GM12878 (cell line): ENCODE data around the gene AGBL4. TPM values are rescaled to one million over a fixed set of nuclear protein-coding genes. Genes with fewer than 3 reads are reported as not detected.
A peak's percentile ranks its signal among the peaks of the same experiment; 100 is the strongest.

ENCODE experiments used
- ATAC-seq: fragments of 200-7000 bp; cut with Tn5 transposase; 3 replicates; pipeline ENCODE4 v1.9.1; 2020; ENCODE audit warnings: mild to moderate bottlenecking, moderate library complexity
- BruUV-seq: library from RNA; stranded (reverse); fragments of 400-500 nt; replicated peaks from 2 replicates; lab custom pipeline; 2021; lab: Mats Ljungman, UMichigan
- CTCF ChIA-PET: fragments of 300-600 bp; sonication (Branson Sonifier 250); formaldehyde crosslinking; extraction: SDS; loops from one replicate; lab custom pipeline; 2021; ENCODE audit warnings: inconsistent platforms; lab: Yijun Ruan, JAX
- POLR2A ChIA-PET: fragments of 350-600 bp; formaldehyde crosslinking; extraction: SDS; loops from one replicate; lab custom pipeline; 2021; ENCODE audit warnings: inconsistent platforms; lab: Charles Lee
- RAD21 ChIA-PET: fragments of 300-600 bp; sonication (Branson Sonifier 250); formaldehyde crosslinking; loops from one replicate; lab custom pipeline; 2023; ENCODE audit warnings: antibody characterized with exemption; ENCODE audit not compliant: unreplicated experiment; lab: Charles Lee
- SMC1A ChIA-PET: fragments of 300-600 bp; sonication (Branson Sonifier 250); formaldehyde crosslinking; loops from one replicate; lab custom pipeline; 2023; ENCODE audit not compliant: unreplicated experiment, uncharacterized antibody; lab: Charles Lee
- DNase-seq: peaks from one replicate; pipeline ENCODE4 v3.0.0-alpha.2; 2011; ENCODE audit warnings: low read depth, low spot score
- FAIRE-seq: peaks from 3 replicates; lab custom pipeline; 2011; peaks lifted over from hg19 to GRCh38; lab: Jason Lieb, UNC
- H2AFZ ChIP-seq: 2 replicates; pipeline ENCODE4 v1.6.0; 2011; ENCODE audit warnings: low read depth, low read length, control low read depth; ENCODE audit not compliant: control insufficient read depth
- H3K27ac ChIP-seq: 2 replicates; pipeline ENCODE4 v1.5.1; 2011; ENCODE audit warnings: control low read depth; ENCODE audit not compliant: control insufficient read depth, insufficient read depth
- H3K27me3 ChIP-seq, 2 experiments: replicated peaks in 1 of 2; 2 replicates each; pipeline versions ENCODE4 v1.6.0 to v1.6.1; 2011; ENCODE audit warnings: low read length in 1 of 2; ENCODE audit not compliant: control insufficient read depth in 2 of 2, insufficient read depth in 2 of 2
- H3K36me3 ChIP-seq, 2 experiments: 2 replicates each; pipeline ENCODE4 v1.5.1; 2011; ENCODE audit warnings: low read length in 1 of 2; ENCODE audit not compliant: control insufficient read depth in 2 of 2, insufficient read depth in 2 of 2
- H3K4me1 ChIP-seq: 2 replicates; pipeline ENCODE4 v1.6.1; 2011; ENCODE audit warnings: mild to moderate bottlenecking, low read length, moderate library complexity, mixed read lengths; ENCODE audit not compliant: control insufficient read depth, insufficient read depth
- H3K4me2 ChIP-seq: 2 replicates; pipeline ENCODE4 v1.6.0; 2011; ENCODE audit warnings: control low read depth; ENCODE audit not compliant: control insufficient read depth, insufficient read depth
- H3K4me3 ChIP-seq: fragments of 200-600 bp; sonication (generic); 2 replicates; pipeline ENCODE4 v1.5.1; 2016
- H3K79me2 ChIP-seq: 2 replicates; pipeline ENCODE4 v1.6.0; 2011; ENCODE audit warnings: low read length; ENCODE audit not compliant: control insufficient read depth, insufficient read depth
- H3K9ac ChIP-seq: 2 replicates; pipeline ENCODE4 v1.8.0; 2011; ENCODE audit warnings: low read length, control low read depth, mixed read lengths; ENCODE audit not compliant: control insufficient read depth, insufficient read depth
- H3K9me3 ChIP-seq: replicated peaks from 3 replicates; pipeline ENCODE4 v1.5.1; 2011; ENCODE audit warnings: mild to moderate bottlenecking, low read length; ENCODE audit not compliant: control insufficient read depth, insufficient read depth
- H4K20me1 ChIP-seq: 2 replicates; pipeline ENCODE4 v1.6.0; 2011; ENCODE audit not compliant: control insufficient read depth, insufficient read depth
- CTCF ChIP-seq, 3 experiments: IDR thresholded peaks in 2 of 3; conservative IDR thresholded peaks in 1 of 3; 2 replicates each; pipeline ENCODE4 v1.5.1; 2011; ENCODE audit warnings: low read depth in 3 of 3, low read length in 3 of 3, mild to moderate bottlenecking in 3 of 3, control low read depth in 2 of 3, moderate library complexity in 2 of 3, inconsistent platforms in 1 of 3, mixed read lengths in 1 of 3; ENCODE audit not compliant: control insufficient read depth in 2 of 3, insufficient read depth in 1 of 3; ENCODE audit errors: extremely low read depth in 1 of 3
- IKZF1 ChIP-seq: fragments of 450-650 bp; conservative IDR thresholded peaks from 2 replicates; pipeline ENCODE4 v1.6.1; 2017; ENCODE audit warnings: antibody characterized with exemption, mild to moderate bottlenecking
- POLR2A ChIP-seq: IDR thresholded peaks from 2 replicates; pipeline ENCODE4 v1.6.1; 2011; ENCODE audit warnings: low read depth, mild to moderate bottlenecking, low read length
- RAD21 ChIP-seq: IDR thresholded peaks from 2 replicates; pipeline ENCODE4 v1.6.1; 2011; ENCODE audit warnings: mild to moderate bottlenecking, low read depth, low read length, moderate library complexity; ENCODE audit not compliant: insufficient read depth
- ZZZ3 ChIP-seq: IDR thresholded peaks from 2 replicates; pipeline ENCODE4 v1.6.1; 2011; ENCODE audit warnings: low read depth; ENCODE audit not compliant: control insufficient read depth, insufficient read length
- WGBS: methylation state at CpG from one replicate; pipeline ENCODE4 v1.1.6; 2016; ENCODE audit warnings: low lambda C conversion rate; ENCODE audit not compliant: insufficient replicate concordance, insufficient coverage; ENCODE audit errors: missing lambda C conversion rate; 5-methylcytosine and 5-hydroxymethylcytosine counted together
- in situ Hi-C: fragments of 300-500 bp; cut with MboI; formaldehyde crosslinking; loops from 9 replicates; pipeline ENCODE4 v1.14.3; 2018; ENCODE audit warnings: mixed read lengths
- intact Hi-C: fragments of 100-400 bp; cut with micrococcal nuclease; formaldehyde crosslinking; loops from one replicate; pipeline ENCODE4 v1.14.2; 2022; ENCODE audit not compliant: unreplicated experiment
- polyA plus RNA-seq, 11 experiments: library from polyadenylated mRNA; depleted of rRNA in 4 of 11; unstranded in 6 of 11; stranded (reverse) in 5 of 11; fragments of >200 nt; fragmentation: Nextera tagmentation in 4 of 11; fragmentation: Illumina TruSeq in 1 of 11; extraction: Ambion mirVana in 4 of 11; extraction: Trizol in 1 of 11; gene quantifications; 1 replicate in 1 of 11; 2 replicates in 10 of 11; pipeline versions ENCODE4 v1.2.1 to v1.2.3, GENCODE V29; 2011 to 2016; ENCODE audit warnings: inconsistent platforms in 2 of 11, missing spikeins in 2 of 11, low read depth in 1 of 11
- total RNA-seq, 4 experiments: library from RNA; depleted of rRNA in 3 of 4; stranded (reverse); fragments of >200 nt in 3 of 4; fragmentation: Illumina TruSeq in 1 of 4; extraction: Trizol in 1 of 4; gene quantifications; 2 replicates each; pipeline versions ENCODE4 v1.2.1 to v1.2.3, GENCODE V29; 2013 to 2021

The AGBL4 gene
- total and polyA plus RNA-seq, 10 of the 15 experiments (the other 5 are each of a cell fraction or from before 2014, with no cell fraction given): 0.31 TPM; not detected in 9

DNA sequence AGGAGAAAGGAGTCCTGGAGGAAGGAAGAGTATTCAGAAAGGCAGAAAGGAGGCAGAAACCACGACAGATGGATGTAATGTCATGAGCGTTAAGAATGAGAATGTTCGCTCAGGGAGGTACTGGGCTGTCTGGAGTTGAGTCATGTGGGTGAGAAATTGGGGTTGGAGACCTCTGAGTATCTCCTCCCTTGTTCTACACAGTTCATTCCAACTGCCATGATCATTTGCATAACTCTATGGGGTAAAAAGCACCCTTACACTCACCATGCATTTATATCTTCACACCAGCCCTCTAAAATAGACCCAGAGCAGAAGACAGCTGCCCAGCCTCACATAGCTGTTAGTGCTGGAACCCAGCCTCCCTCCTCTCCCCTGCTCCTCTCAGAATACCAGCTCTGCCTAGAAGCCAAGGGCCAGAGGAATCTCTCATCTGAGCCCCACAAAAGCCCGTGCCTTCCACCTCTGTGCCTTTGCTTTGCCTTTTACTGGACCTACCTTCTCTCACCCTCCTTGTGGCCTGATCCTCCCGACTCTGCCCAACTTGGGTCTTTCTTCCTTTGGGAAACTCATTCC is 1332.2 kb downstream of the AGBL4 start:
- ATAC-seq: peak; percentile 48; the same call in 2 of the 3 replicates
- Histone ChIP-seq H3K27me3 (no peaks in the 10 kb centered on the region), H2AFZ (no peak overlapping the region), H3K27ac (no peak overlapping the region), H3K36me3 (no peaks in the 10 kb centered on the region), H3K9ac (no peak overlapping the region), H3K4me2 (no peak overlapping the region), H3K9me3 (no peaks in the 10 kb centered on the region), H3K79me2 (no peaks in the 10 kb centered on the region), H3K4me3 (no peak overlapping the region), H3K4me1 (no peaks in the 10 kb centered on the region), H4K20me1 (no peaks in the 10 kb centered on the region; the same call in 1 of the 2 replicates)
- BruUV-seq: no TSS peak
- 2% methylated on average over 5 of the region's 5 CpGs for WGBS
- no peak for DNase-seq
- in situ Hi-C loops: no loop called here
- ChIA-PET CTCF (interaction anchor here (2.3 kb wide), 1 partner anchor 14 kb away, joined by 12 read pairs; no protein-coding TSS in a partner anchor), RAD21 (no interaction called here), SMC1A (no interaction called here), POLR2A (no interaction called here)
- intact Hi-C loops: no loop called here
- TF ChIP-seq IKZF1: 0 out of 2 replicates have a peak, but pooled peaks have one; percentile 28
- no peak for TF ChIP-seq POLR2A
- FAIRE-seq: no peak

DNA sequence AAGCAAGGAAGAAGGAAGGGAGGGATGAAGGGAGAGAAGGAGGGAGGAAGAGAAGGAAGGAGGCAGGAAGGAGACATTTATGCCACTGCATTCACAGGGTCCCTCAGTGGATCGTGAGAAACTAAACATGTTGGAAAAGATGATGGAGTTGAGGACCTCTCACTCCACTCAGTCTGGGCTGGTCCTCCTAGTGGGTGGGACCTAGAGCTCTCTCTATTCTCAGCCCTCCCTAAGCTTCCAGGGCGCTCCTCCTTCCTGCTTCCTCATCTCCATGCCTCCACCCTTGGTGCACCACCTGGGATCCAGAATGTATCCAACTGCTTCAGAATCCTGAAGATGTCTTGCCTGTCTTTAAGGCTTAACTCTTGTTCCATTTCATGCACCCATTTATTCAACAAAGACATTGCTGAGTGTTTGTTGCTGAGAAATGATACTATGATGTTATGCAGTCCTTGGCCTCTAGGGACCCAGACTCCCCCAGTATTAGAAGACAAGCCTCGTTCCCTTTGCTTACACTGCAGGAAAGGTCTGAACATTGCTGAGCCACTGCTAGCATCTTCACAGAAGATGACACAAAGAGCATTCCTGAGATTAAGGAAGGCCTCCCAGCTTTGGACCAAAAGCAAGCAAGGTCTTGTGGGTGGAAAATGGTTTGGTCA is 1335.5 kb downstream of the AGBL4 start:
- Histone ChIP-seq H3K4me1 (no peaks in the 10 kb centered on the region), H4K20me1 (no peaks in the 10 kb centered on the region), H3K36me3 (no peaks in the 10 kb centered on the region)
- intact Hi-C loops: no loop called here
- POLR2A ChIA-PET: no interaction called here
- CTCF ChIA-PET: interaction anchor here (1.4 to 5.1 kb wide), 2 partner anchors 8 to 10 kb away, joined by 7 to 30 read pairs; no protein-coding TSS in a partner anchor
- peak; percentile 86 for ATAC-seq
- BruUV-seq: no TSS peak
- TF ChIP-seq ZZZ3: no peak
- peak; percentile 20; the same call in 1 of the 2 replicates for TF ChIP-seq RAD21
- peak; percentile 10 to 41 (median 28); a peak in 4 of 6 replicates for TF ChIP-seq CTCF (IDR thresholded peaks at IDR 0.05 in 2 of 3, conservative IDR thresholded peaks at IDR 0.05 in 1 of 3; ENCODE audit: control insufficient read depth in 2 of 3, extremely low read depth in 1 of 3, insufficient read depth in 1 of 3, low read depth in 3 of 3, low read length in 3 of 3)
- TF ChIP-seq, all 136 proteins: peak for 2
- ChIA-PET SMC1A (interaction anchor here (0.6 to 1.6 kb wide), 3 partner anchors 11 to 93 kb away, joined by 3 to 7 read pairs (median 3); no protein-coding TSS in a partner anchor), RAD21 (interaction anchor here (1.9 kb wide), 1 partner anchor 10 kb away, joined by 7 read pairs; no protein-coding TSS in a partner anchor)
- Histone ChIP-seq H3K4me2 (no peak overlapping the region), H3K9ac (no peak overlapping the region), H3K79me2 (no peaks in the 10 kb centered on the region), H3K4me3 (no peak overlapping the region), H3K9me3 (no peaks in the 10 kb centered on the region), H2AFZ (no peak overlapping the region), H3K27ac (no peak overlapping the region), H3K27me3 (no peaks in the 10 kb centered on the region)
- in situ Hi-C loops: no loop called here
- DNase-seq (no peak), FAIRE-seq (peak; percentile 87)
- WGBS: 2% methylated on average over 3 of the region's 3 CpGs
